ENCODE data around the gene RNF145.

GRCh38 chr5:159166416-159166815 is 42.9 kb downstream of the RNF145 start:
- TF ChIP-seq EZH2 (IDR thresholded peaks at IDR 0.05; ENCODE audit: borderline replicate concordance, control insufficient read depth, low read depth, low read length) (no peak), CBX3 (IDR thresholded peaks at IDR 0.05; ENCODE audit: borderline replicate concordance, low read depth) (no peak), GABPA (IDR thresholded peaks at IDR 0.05; ENCODE audit: low read depth) (no peak)
